EH (cell line): Measurements from ENCODE around the gene GPR89A.
A peak's percentile ranks its signal among the peaks of the same experiment; 100 is the strongest.
"Not testable (repeated sequence)": the region's sequence is repeated elsewhere in the genome, so short reads cannot be mapped to it uniquely, and the experiment has no call there.

Experiments used
- DNase-seq: peaks from one replicate; pipeline ENCODE4 v3.0.0-alpha.2; 2015; ENCODE audit warnings: low read depth

The GPR89A gene

GRCh38 chr1:145607833-145608733 lies at the start of gene GPR89A:
GPR89A (plus strand) TSS chr1:145607988; CDS start chr1:145608134, 146 bp downstream.
- peak; percentile 92 for DNase-seq

GRCh38 chr1:145586820-145587219 lies 21.0 kb upstream of the GPR89A start:
- not testable (repeated sequence) for DNase-seq

GRCh38 chr1:145590806-145591205 lies 17.0 kb upstream of the GPR89A start:
- not testable (repeated sequence) for DNase-seq

GRCh38 chr1:145592347-145592746 lies 15.4 kb upstream of the GPR89A start:
- not testable (repeated sequence) for DNase-seq

- DNase-seq = peak; percentile 31
Observed at GRCh38 chr1:145595421-145595820, 12.4 kb upstream of the GPR89A start.

GRCh38 chr1:145596236-145596635 lies 11.6 kb upstream of the GPR89A start:
- not testable (repeated sequence) for DNase-seq

GRCh38 chr1:145599426-145599825 lies 8.4 kb upstream of the GPR89A start:
- not testable (repeated sequence) for DNase-seq

- DNase-seq = no peak
Observed at GRCh38 chr1:145601593-145601992, 6.2 kb upstream of the GPR89A start.

GRCh38 chr1:145606840-145607239 lies 948 bp upstream of the GPR89A start:
- not testable (repeated sequence) for DNase-seq

GRCh38 chr1:145607289-145607688 lies 499 bp upstream of the GPR89A start:
- not testable (repeated sequence) for DNase-seq

GRCh38 chr1:145610744-145611143 lies 3.0 kb downstream of the GPR89A start:
- DNase-seq = not testable (repeated sequence)

GRCh38 chr1:145620073-145620472 lies 12.3 kb downstream of the GPR89A start:
- DNase-seq = not testable (repeated sequence)

GRCh38 chr1:145622177-145622576 lies 14.4 kb downstream of the GPR89A start:
- DNase-seq = not testable (repeated sequence)

- DNase-seq = not testable (repeated sequence)
Observed at GRCh38 chr1:145636237-145636636, 28.4 kb downstream of the GPR89A start.

GRCh38 chr1:145641886-145642285 lies 34.1 kb downstream of the GPR89A start:
- not testable (repeated sequence) for DNase-seq

- DNase-seq = not testable (repeated sequence)
Observed at GRCh38 chr1:145643990-145644389, 36.2 kb downstream of the GPR89A start.

- not testable (repeated sequence) for DNase-seq
Observed at GRCh38 chr1:145656245-145656943, 48.6 kb downstream of the GPR89A start.

GRCh38 chr1:145662502-145662901 lies 54.7 kb downstream of the GPR89A start:
- not testable (repeated sequence) for DNase-seq

- DNase-seq = peak; percentile 48
Observed at GRCh38 chr1:145665015-145665414, 57.2 kb downstream of the GPR89A start.

GRCh38 chr1:145670995-145671745 lies 63.4 kb downstream of the GPR89A start:
- DNase-seq = not testable (repeated sequence)

GRCh38 chr1:145673217-145673616 lies 65.4 kb downstream of the GPR89A start:
- not testable (repeated sequence) for DNase-seq

GRCh38 chr1:145684858-145685257 lies 77.1 kb downstream of the GPR89A start:
- not testable (repeated sequence) for DNase-seq
